Measurements from ENCODE around the gene SLC35G3. TPM values are rescaled to one million over a fixed set of nuclear protein-coding genes. Genes with fewer than 3 reads are reported as not detected.

SLC35G3 gene
- not detected in 2 replicates for total RNA-seq

DNA sequence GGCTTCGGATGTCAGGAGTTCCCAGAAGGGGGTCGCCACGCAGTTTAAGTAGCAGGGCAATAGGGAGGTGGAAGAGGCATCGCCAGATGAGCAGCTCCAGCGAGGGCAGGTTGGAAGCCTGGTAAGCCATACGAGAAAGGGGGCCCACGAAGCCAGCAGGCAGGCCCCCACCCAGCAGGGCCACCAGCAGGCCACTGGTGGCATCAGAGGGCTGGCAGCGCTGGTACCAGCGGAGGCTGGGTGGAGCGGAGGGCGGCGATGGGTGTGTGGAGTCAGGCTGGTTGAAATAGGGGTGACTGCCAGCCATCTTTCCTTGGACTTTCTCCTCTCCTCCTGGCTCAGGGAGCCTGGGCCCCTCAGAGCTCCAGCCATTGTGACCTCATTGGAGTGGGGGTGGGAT is at the start of gene SLC35G3:
Gene SLC35G3 (minus strand): TSS at position 393 of the 400 bp plus-strand sequence. CDS start 86 bp downstream, at position 307.

DNA sequence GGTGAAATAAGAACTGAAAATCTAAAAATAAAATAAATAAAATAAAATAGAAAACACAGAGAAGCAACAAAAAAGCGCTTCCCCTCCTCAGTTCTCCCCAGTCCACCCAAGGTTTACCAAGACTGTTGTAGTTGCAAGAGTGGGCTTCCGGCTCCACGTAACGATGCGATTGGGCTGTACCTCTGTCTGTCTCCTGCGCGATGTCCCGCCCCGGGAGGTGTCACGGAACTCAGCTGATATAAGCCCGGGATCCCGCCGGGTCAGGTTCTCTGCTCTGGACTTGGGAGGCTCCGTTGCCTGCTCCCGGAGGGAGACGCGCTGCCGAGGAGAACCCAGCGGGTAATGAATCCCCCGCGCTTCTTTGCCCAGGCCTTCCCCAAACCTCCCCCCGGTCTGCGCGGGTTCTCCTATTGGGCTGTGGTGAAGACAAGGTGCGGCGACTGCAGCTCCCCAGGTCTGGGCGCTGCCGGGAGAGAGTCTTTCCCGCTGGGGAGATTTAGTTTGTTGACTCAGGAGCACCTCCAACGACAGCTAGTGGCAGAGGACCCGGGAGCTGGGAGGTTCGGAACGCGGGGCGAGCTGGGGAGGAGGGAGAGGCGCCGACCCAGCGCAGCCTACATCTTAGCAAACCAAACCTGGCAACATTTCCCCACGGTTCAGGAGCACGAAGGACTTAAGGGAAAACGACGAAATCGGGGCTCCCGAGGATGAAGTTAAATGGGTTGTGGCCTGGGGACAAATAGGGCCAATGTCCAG is 48.8 kb upstream of the SLC35G3 start, which contains the start of gene SLFN5:
Gene SLFN5 (plus strand): TSS at position 268 of the 756 bp plus-strand sequence. CDS start 15,619 bp downstream, outside the sequence.

DNA sequence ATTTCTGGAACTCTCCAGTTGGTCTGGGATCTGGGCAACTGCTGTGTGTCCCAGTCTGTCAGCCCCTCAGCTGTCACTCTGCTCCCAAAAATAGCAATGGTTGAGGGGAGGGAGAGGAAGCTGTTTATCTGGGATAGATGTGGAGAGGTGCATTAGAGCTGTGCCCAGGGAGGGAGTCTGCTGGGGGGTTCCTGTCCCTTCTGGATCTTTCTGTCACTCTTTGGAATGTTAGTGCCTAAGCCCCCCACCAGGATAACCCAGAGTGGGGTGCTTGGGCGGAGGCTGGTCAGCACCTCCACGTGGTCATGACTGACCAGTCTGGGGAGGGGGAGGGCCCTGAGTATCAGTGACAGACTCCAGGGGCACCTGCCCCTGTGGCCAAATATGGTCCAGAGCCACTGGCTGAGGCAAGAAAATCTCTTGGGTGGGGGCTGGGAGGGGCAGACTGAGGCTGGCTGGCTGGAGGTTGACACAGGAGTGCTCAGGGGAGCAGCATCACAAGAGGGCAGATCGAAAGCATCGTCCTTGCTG is 46.8 kb downstream of the SLC35G3 start, which contains the start of gene UNC45B:
Gene UNC45B (plus strand): TSS at position 443 of the 531 bp plus-strand sequence. CDS start 447 bp downstream, outside the sequence.

Other genes with a start within 250 kb of the SLC35G3 start
- 0.54 and 2.4 TPM in 2 replicates for gene CCT6B, start 232.9 kb downstream of the SLC35G3 start, total RNA-seq
- 5.6 and 7.3 TPM in 2 replicates for gene ZNF830, start 232.9 kb downstream of the SLC35G3 start, total RNA-seq
- 8.7 and 11.9 TPM in 2 replicates for gene LIG3, start 213.9 kb downstream of the SLC35G3 start, total RNA-seq
- 5.3 and 10.8 TPM in 2 replicates for gene RFFL, start 130.7 kb downstream of the SLC35G3 start, total RNA-seq
- gene RAD51D, start 74.5 kb downstream of the SLC35G3 start, total RNA-seq: 4.7 and 9.0 TPM in 2 replicates
- not detected in 2 replicates for gene FNDC8, start 72.8 kb downstream of the SLC35G3 start, total RNA-seq
- gene NLE1, start 52.1 kb downstream of the SLC35G3 start, total RNA-seq: 7.8 and 9.6 TPM in 2 replicates
- not detected in 2 replicates for gene UNC45B, start 46.6 kb downstream of the SLC35G3 start, total RNA-seq
- 31.2 and 38.9 TPM in 2 replicates for gene SLFN5, start 48.7 kb upstream of the SLC35G3 start, total RNA-seq
- gene SLFN11, start 179.2 kb upstream of the SLC35G3 start, total RNA-seq: 49.6 and 50.1 TPM in 2 replicates
- 23.8 and 33.0 TPM in 2 replicates for gene SLFN12, start 238.1 kb upstream of the SLC35G3 start, total RNA-seq